ENCODE data around the gene CFAP221. TPM values are rescaled to one million over a fixed set of nuclear protein-coding genes. Genes with fewer than 3 reads are reported as not detected.
A peak's percentile ranks its signal among the peaks of the same experiment; 100 is the strongest.

The CFAP221 gene
- total and polyA plus RNA-seq, 2 donors: 0.14 to 0.41 TPM

DNA sequence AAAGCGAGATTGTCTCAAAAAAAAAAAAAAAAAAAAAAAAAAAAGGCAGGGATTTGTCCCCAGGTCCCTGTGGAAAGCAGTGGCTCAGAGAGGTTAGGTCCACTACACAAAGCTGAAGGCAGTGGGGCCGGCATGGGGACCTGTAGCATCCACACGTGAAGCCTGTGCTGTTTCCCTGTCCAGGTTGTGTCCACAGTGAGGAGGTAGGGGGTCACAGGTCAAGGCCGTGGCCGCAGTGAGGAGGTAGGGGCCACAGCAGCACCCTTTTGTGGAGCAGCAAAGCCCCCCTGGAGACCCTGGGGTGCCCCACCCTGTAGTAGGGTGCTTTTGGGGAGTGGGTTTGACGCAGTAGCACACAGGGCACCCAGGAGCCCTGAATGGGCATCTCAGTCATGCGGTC, 148.7 kb downstream of the CFAP221 start:
- Histone ChIP-seq H3K27ac (ENCODE audit: low read depth in 1 of 2, low read length in 1 of 2) (no peak overlapping the region), H3K4me1 (ENCODE audit: control insufficient read depth in 2 of 2, insufficient read depth in 2 of 2, low read length in 2 of 2) (peaks cover 35 to 41% of the 10 kb centered on the region in 2 donors), H3K36me3 (ENCODE audit: control insufficient read depth in 2 of 2, insufficient read depth in 2 of 2, low read length in 1 of 2) (no peaks in the 10 kb centered on the region), H3K9me3 (ENCODE audit: control insufficient read depth in 2 of 2, insufficient read depth in 1 of 2, low read length in 1 of 2) (no peaks in the 10 kb centered on the region), H3K27me3 (ENCODE audit: control insufficient read depth in 2 of 2, insufficient read depth in 1 of 2, low read length in 1 of 2) (no peaks in the 10 kb centered on the region), H3K4me3 (ENCODE audit: low read length in 2 of 2) (no peak overlapping the region)
- no peak for DNase-seq (ENCODE audit: low read depth in 6 of 9, low spot score in 9 of 9)
- 91% methylated on average over 7 of the region's 7 CpGs for WGBS

DNA sequence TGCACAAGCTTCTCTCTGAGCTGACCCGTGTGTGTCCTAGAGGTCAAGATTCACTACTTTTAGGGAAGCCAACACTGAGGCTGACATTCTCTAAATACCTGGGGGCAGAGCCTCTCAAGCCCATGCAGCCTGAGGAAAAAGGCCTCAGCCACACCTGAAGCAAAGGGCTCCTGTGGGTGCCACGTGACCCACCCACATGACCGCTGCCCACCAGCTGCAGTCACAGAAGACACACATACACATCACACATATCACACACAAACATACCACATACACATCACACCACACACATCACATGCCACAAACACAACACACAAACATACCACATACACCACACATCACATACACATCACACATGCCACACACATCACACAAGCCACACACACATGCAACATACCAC, 149.3 kb downstream of the CFAP221 start:
- Histone ChIP-seq H3K27me3 (ENCODE audit: control insufficient read depth in 2 of 2, insufficient read depth in 1 of 2, low read length in 1 of 2) (no peaks in the 10 kb centered on the region), H3K4me3 (ENCODE audit: low read length in 2 of 2) (no peak overlapping the region), H3K4me1 (ENCODE audit: control insufficient read depth in 2 of 2, insufficient read depth in 2 of 2, low read length in 2 of 2) (peaks cover 41 to 48% of the 10 kb centered on the region in 2 donors), H3K27ac (ENCODE audit: low read depth in 1 of 2, low read length in 1 of 2) (no peak overlapping the region), H3K9me3 (ENCODE audit: control insufficient read depth in 2 of 2, insufficient read depth in 1 of 2, low read length in 1 of 2) (no peaks in the 10 kb centered on the region), H3K36me3 (ENCODE audit: control insufficient read depth in 2 of 2, insufficient read depth in 2 of 2, low read length in 1 of 2) (no peaks in the 10 kb centered on the region)
- 92% methylated on average over 3 of the region's 3 CpGs for WGBS
- no peak for DNase-seq (ENCODE audit: low read depth in 6 of 9, low spot score in 9 of 9)

DNA sequence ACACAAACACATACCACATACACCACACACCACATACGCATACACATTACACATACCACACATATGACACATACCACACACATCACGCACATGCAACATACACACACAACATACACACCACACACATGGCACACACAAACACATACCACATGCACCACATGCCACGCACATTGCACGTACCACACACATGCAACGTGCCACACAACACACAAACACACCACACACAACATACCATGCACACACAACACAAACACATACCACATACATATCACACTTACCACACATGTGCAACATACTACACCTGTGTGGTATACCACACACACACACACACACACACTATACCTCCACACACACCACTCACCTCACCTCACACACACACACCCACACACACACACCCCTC, 149.7 kb downstream of the CFAP221 start:
- no peaks in the 10 kb centered on the region for H3K9me3 ChIP-seq (ENCODE audit: control insufficient read depth in 2 of 2, insufficient read depth in 1 of 2, low read length in 1 of 2)
- H3K27ac ChIP-seq (ENCODE audit: low read depth in 1 of 2, low read length in 1 of 2): no peak overlapping the region
- DNase-seq (ENCODE audit: low read depth in 6 of 9, low spot score in 9 of 9): no peak
- WGBS: 99% methylated on average over 5 of the region's 5 CpGs
- peaks cover 44 to 51% of the 10 kb centered on the region in 2 donors for H3K4me1 ChIP-seq (ENCODE audit: control insufficient read depth in 2 of 2, insufficient read depth in 2 of 2, low read length in 2 of 2)
- H3K36me3 ChIP-seq (ENCODE audit: control insufficient read depth in 2 of 2, insufficient read depth in 2 of 2, low read length in 1 of 2): no peaks in the 10 kb centered on the region
- no peaks in the 10 kb centered on the region for H3K27me3 ChIP-seq (ENCODE audit: control insufficient read depth in 2 of 2, insufficient read depth in 1 of 2, low read length in 1 of 2)
- H3K4me3 ChIP-seq (ENCODE audit: low read length in 2 of 2): no peak overlapping the region

DNA sequence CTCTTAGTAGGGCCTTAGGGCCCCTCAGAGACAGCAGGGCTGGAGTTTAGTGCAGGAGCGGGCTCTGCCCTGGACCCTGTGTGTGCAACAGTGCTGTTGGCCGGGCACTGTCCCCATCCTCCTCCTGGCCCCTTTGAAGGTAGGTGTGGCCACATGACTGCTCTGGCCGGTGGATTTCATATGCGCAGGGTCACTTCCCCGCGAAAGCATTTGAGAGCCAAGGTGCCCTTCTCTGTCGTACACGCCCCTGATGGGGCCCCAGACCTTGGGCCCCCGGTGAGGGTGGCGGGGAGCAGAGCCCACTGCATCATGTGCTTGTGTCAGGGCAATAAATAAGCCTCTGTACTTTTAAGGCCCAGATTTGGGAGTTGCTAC, 150.2 kb downstream of the CFAP221 start:
- H3K27me3 ChIP-seq (ENCODE audit: control insufficient read depth in 2 of 2, insufficient read depth in 1 of 2, low read length in 1 of 2): no peaks in the 10 kb centered on the region
- H3K27ac ChIP-seq (ENCODE audit: low read depth in 1 of 2, low read length in 1 of 2): peak overlapping the region; percentile 47 to 80
- DNase-seq (ENCODE audit: low read depth in 6 of 9, low spot score in 9 of 9): no peak
- peaks cover 44 to 51% of the 10 kb centered on the region in 2 donors for H3K4me1 ChIP-seq (ENCODE audit: control insufficient read depth in 2 of 2, insufficient read depth in 2 of 2, low read length in 2 of 2)
- no peaks in the 10 kb centered on the region for H3K36me3 ChIP-seq (ENCODE audit: control insufficient read depth in 2 of 2, insufficient read depth in 2 of 2, low read length in 1 of 2)
- 90% methylated on average over 10 of the region's 10 CpGs for WGBS
- H3K4me3 ChIP-seq (ENCODE audit: low read length in 2 of 2): no peak overlapping the region
- H3K9me3 ChIP-seq (ENCODE audit: control insufficient read depth in 2 of 2, insufficient read depth in 1 of 2, low read length in 1 of 2): no peaks in the 10 kb centered on the region

DNA sequence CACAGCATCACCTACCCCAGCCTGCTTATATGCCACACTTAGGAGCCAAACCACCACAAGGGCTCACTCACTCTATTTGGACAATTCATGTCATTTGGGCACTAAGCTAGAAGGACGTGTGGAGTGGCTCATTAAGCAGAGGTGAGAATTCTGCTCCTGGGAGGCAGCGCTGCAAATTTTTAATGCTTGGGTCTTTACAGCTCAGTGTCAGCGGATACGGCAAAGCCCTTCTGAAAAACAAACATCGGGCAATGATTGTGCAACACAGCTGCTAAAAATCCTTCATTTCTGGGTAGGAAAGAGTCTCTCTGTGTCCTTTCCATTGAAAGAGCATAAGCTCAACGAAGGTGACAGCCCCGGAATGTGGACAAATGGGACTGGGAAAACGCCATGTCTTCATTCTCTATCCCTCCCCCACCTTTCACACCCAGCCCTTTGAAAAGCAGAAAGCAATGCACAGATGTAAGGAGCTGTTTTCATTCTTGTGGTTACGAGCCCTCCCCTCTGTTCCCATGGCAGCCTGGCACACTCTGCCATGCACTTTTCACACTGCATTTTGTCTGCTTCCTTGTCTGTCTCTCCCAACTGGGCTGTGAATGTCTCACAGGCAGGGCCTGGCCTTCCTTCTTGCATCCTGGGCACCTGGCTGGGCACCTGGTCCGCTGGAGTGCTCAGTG, 150.7 kb downstream of the CFAP221 start:
- 26% methylated on average over 10 of the region's 10 CpGs for WGBS
- no peaks in the 10 kb centered on the region for H3K9me3 ChIP-seq (ENCODE audit: control insufficient read depth in 2 of 2, insufficient read depth in 1 of 2, low read length in 1 of 2)
- H3K27me3 ChIP-seq (ENCODE audit: control insufficient read depth in 2 of 2, insufficient read depth in 1 of 2, low read length in 1 of 2): no peaks in the 10 kb centered on the region
- peak overlapping the region; percentile 23 to 28 for H3K4me3 ChIP-seq (ENCODE audit: low read length in 2 of 2)
- no peaks in the 10 kb centered on the region for H3K36me3 ChIP-seq (ENCODE audit: control insufficient read depth in 2 of 2, insufficient read depth in 2 of 2, low read length in 1 of 2)
- peak overlapping the region; percentile 47 to 80 for H3K27ac ChIP-seq (ENCODE audit: low read depth in 1 of 2, low read length in 1 of 2)
- DNase-seq (ENCODE audit: low read depth in 6 of 9, low spot score in 9 of 9): peak in 7 of 9 donors; percentile 58 to 90 (median 77)
- H3K4me1 ChIP-seq (ENCODE audit: control insufficient read depth in 2 of 2, insufficient read depth in 2 of 2, low read length in 2 of 2): peaks cover 44 to 51% of the 10 kb centered on the region in 2 donors

DNA sequence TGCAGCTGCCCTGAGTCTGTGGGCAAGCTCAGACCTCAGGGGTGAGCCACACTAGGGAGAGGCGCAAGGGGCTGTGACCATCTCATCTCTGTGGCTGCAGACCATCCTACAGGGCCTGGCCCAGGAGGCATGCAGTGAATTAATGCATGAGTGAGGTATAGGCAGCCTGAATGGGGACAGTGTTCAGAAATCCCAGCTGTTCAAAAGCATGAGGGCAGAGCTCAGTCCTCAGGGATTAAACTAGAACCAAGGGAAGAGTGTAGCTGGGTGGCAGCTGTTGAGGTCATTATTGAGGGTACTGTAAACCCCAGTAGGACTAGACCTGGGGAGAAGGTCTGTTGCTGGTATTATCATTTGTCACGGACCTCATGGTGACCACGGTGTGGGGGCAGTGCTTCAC, 151.8 kb downstream of the CFAP221 start:
- Histone ChIP-seq H3K4me1 (ENCODE audit: control insufficient read depth in 2 of 2, insufficient read depth in 2 of 2, low read length in 2 of 2) (peaks cover 44 to 51% of the 10 kb centered on the region in 2 donors), H3K9me3 (ENCODE audit: control insufficient read depth in 2 of 2, insufficient read depth in 1 of 2, low read length in 1 of 2) (no peaks in the 10 kb centered on the region), H3K27me3 (ENCODE audit: control insufficient read depth in 2 of 2, insufficient read depth in 1 of 2, low read length in 1 of 2) (no peaks in the 10 kb centered on the region), H3K4me3 (ENCODE audit: low read length in 2 of 2) (no peak overlapping the region), H3K27ac (ENCODE audit: low read depth in 1 of 2, low read length in 1 of 2) (no peak overlapping the region), H3K36me3 (ENCODE audit: control insufficient read depth in 2 of 2, insufficient read depth in 2 of 2, low read length in 1 of 2) (no peaks in the 10 kb centered on the region)
- WGBS: 96% methylated on average over 3 of the region's 3 CpGs
- DNase-seq (ENCODE audit: low read depth in 6 of 9, low spot score in 9 of 9): no peak

DNA sequence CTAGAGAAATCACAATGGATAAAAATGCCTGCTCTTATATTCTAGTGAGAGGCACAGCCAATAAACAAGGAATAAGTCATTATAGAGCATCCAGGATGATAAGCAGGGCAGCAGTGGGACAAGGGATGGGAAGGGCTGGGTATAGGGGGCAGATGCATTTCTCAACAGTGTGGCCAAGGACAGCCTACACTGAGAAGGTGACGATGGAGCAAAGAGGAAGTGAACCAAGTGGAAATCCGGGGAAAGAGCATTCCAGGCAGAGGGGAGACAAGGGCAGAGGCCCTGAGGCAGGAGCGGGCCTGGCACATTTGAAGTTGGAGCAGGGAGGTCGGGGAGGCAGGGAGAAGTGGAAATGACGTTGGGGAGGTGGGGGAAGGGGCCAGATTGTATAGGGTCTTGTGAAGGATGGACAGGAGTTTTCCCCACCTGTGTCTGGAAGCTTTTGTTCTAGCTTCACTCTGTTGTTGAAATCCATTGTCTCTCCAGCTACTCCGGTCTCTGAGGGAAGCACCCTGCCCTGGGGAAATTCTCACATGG, 152.3 kb downstream of the CFAP221 start:
- Histone ChIP-seq H3K4me1 (ENCODE audit: control insufficient read depth in 2 of 2, insufficient read depth in 2 of 2, low read length in 2 of 2) (peaks cover 44 to 51% of the 10 kb centered on the region in 2 donors), H3K9me3 (ENCODE audit: control insufficient read depth in 2 of 2, insufficient read depth in 1 of 2, low read length in 1 of 2) (no peaks in the 10 kb centered on the region), H3K4me3 (ENCODE audit: low read length in 2 of 2) (no peak overlapping the region), H3K36me3 (ENCODE audit: control insufficient read depth in 2 of 2, insufficient read depth in 2 of 2, low read length in 1 of 2) (no peaks in the 10 kb centered on the region), H3K27me3 (ENCODE audit: control insufficient read depth in 2 of 2, insufficient read depth in 1 of 2, low read length in 1 of 2) (no peaks in the 10 kb centered on the region), H3K27ac (ENCODE audit: low read depth in 1 of 2, low read length in 1 of 2) (no peak overlapping the region)
- 96% methylated on average over 6 of the region's 6 CpGs for WGBS
- DNase-seq (ENCODE audit: low read depth in 6 of 9, low spot score in 9 of 9): no peak

DNA sequence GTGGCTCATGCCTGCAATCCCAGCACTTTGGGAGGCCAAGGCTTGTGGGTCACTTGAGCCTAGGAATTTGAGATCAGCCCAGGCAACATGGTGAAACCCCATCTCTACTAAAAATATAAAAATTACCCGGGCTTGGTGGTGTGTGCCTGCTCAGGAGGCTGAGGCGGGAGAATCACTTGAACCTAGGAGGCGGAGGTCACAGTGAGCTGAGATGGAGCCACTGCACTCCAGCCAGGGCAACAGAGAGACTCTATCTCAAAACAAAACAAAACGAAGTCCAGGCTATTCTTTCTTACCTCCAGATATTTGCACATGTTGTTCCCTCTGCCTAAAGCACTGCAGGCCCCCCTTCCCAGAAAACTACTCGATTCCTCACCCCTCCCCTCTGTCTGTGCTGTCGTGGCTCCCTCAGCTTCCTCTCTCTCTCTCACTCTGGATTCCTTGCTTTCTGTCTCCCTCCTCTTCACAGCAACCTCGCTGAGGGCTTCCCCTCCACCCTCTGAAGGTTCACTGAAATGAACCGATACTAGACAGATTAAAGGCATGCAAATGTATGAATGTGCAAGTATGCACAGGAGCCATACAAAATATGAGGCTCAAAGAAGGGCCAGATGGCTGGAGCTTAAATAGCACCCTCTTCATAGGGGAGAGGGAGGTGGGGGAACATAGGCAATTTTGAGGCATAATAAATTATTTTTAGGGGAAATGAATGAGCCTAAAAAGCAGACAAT, 153.2 kb downstream of the CFAP221 start:
- Histone ChIP-seq H3K4me1 (ENCODE audit: control insufficient read depth in 2 of 2, insufficient read depth in 2 of 2, low read length in 2 of 2) (peaks cover 44 to 51% of the 10 kb centered on the region in 2 donors), H3K27me3 (ENCODE audit: control insufficient read depth in 2 of 2, insufficient read depth in 1 of 2, low read length in 1 of 2) (no peaks in the 10 kb centered on the region), H3K4me3 (ENCODE audit: low read length in 2 of 2) (no peak overlapping the region), H3K36me3 (ENCODE audit: control insufficient read depth in 2 of 2, insufficient read depth in 2 of 2, low read length in 1 of 2) (no peaks in the 10 kb centered on the region), H3K27ac (ENCODE audit: low read depth in 1 of 2, low read length in 1 of 2) (peak overlapping the region; percentile 64 to 80), H3K9me3 (ENCODE audit: control insufficient read depth in 2 of 2, insufficient read depth in 1 of 2, low read length in 1 of 2) (no peaks in the 10 kb centered on the region)
- 50% methylated on average over 8 of the region's 8 CpGs for WGBS
- peak in 4 of 9 donors; percentile 40 to 75 (median 50) for DNase-seq (ENCODE audit: low read depth in 6 of 9, low spot score in 9 of 9)

DNA sequence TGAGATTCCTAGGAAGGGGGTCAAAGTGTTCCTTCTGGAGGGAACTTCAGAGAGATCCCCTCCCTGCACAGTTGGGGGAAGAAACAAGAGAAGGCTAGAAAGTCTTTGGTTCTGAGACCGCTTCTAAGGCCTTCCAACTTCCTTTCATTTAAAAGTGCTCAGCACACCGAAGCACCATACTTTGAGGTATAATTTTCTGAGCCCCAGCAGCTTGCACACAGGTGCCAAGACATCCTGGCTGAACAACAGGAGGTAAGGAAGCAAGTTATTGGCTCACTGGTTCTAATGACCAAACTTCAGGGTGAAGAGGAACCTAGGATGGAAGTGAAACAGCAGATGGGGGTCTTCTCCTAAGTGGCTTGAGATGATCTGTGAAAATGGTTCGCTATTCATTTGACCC, 154.0 kb downstream of the CFAP221 start:
- H3K27ac ChIP-seq (ENCODE audit: low read depth in 1 of 2, low read length in 1 of 2): peak overlapping the region; percentile 64 to 80
- peaks cover 44 to 57% of the 10 kb centered on the region in 2 donors for H3K4me1 ChIP-seq (ENCODE audit: control insufficient read depth in 2 of 2, insufficient read depth in 2 of 2, low read length in 2 of 2)
- WGBS: 38% methylated on average over 3 of the region's 3 CpGs
- H3K9me3 ChIP-seq (ENCODE audit: control insufficient read depth in 2 of 2, insufficient read depth in 1 of 2, low read length in 1 of 2): peaks cover 0 to 5% of the 10 kb centered on the region in 2 donors
- H3K4me3 ChIP-seq (ENCODE audit: low read length in 2 of 2): no peak overlapping the region
- DNase-seq (ENCODE audit: low read depth in 6 of 9, low spot score in 9 of 9): peak in 2 of 9 donors; percentile 28 to 67
- H3K36me3 ChIP-seq (ENCODE audit: control insufficient read depth in 2 of 2, insufficient read depth in 2 of 2, low read length in 1 of 2): no peaks in the 10 kb centered on the region
- H3K27me3 ChIP-seq (ENCODE audit: control insufficient read depth in 2 of 2, insufficient read depth in 1 of 2, low read length in 1 of 2): no peaks in the 10 kb centered on the region
